Endothelial cell of umbilical vein (primary cell): ENCODE results near the gene NDUFS8. TPM values are rescaled to one million over a fixed set of nuclear protein-coding genes. Genes with fewer than 3 reads are reported as not detected.

Source experiments
- BruUV-seq: library from RNA; stranded (reverse); fragments of 400-500 nt; replicated peaks from 2 replicates; lab custom pipeline; 2021; lab: Mats Ljungman, UMichigan
- CTCF ChIA-PET: fragments of 300-600, 350-600 bp; sonication (Branson Sonifier 250); formaldehyde crosslinking; loops from one replicate; lab custom pipeline; 2021; ENCODE audit warnings: antibody characterized with exemption, inconsistent platforms; lab: Charles Lee
- POLR2A ChIA-PET: fragments of 300-600, 350-600 bp; sonication (Branson Sonifier 250); formaldehyde crosslinking; loops from one replicate; lab custom pipeline; 2021; ENCODE audit warnings: antibody characterized with exemption, inconsistent platforms; lab: Charles Lee
- DNase-seq: peaks from one replicate; pipeline ENCODE4 v3.0.0-alpha.2; 2011; ENCODE audit warnings: low read depth, low spot score
- FAIRE-seq: peaks from 2 replicates; lab custom pipeline; 2011; peaks lifted over from hg19 to GRCh38; lab: Jason Lieb, UNC
- H2AFZ ChIP-seq: 2 replicates; pipeline ENCODE4 v1.6.0; 2012; ENCODE audit warnings: low read depth, low read length, control low read depth, inconsistent platforms
- H3K27ac ChIP-seq: 2 replicates; pipeline ENCODE4 v1.5.1; 2011; ENCODE audit warnings: low read depth, mild to moderate bottlenecking, control low read depth, low read length, moderate library complexity; ENCODE audit not compliant: insufficient read depth
- H3K27me3 ChIP-seq, 2 experiments: 2 replicates each; pipeline versions ENCODE4 v1.6.0 to v1.6.1; 2011; ENCODE audit warnings: low read length in 2 of 2, mixed read lengths in 1 of 2; ENCODE audit not compliant: control insufficient read depth in 2 of 2, insufficient read depth in 2 of 2
- H3K36me3 ChIP-seq, 2 experiments: 2 replicates in 1 of 2; 3 replicates in 1 of 2; pipeline ENCODE4 v1.5.1; 2011; ENCODE audit warnings: low read length in 2 of 2, mild to moderate bottlenecking in 1 of 2, moderate library complexity in 1 of 2; ENCODE audit not compliant: control insufficient read depth in 2 of 2, insufficient read depth in 2 of 2; ENCODE audit errors: extremely low read depth in 1 of 2
- H3K4me1 ChIP-seq: 3 replicates; pipeline ENCODE4 v1.5.1; 2011; ENCODE audit warnings: mild to moderate bottlenecking, low read length; ENCODE audit not compliant: control insufficient read depth, insufficient read depth; ENCODE audit errors: extremely low read depth
- H3K4me2 ChIP-seq: 2 replicates; pipeline ENCODE4 v1.6.1; 2011; ENCODE audit warnings: low read length, control low read depth, mixed read lengths; ENCODE audit not compliant: insufficient read depth
- H3K4me3 ChIP-seq, 3 experiments: fragments of 200-600 bp in 1 of 3; sonication (generic), shearing (Covaris generic) in 1 of 3; replicated peaks in 1 of 3; 2 replicates each; pipeline ENCODE4 v1.5.1; 2011 to 2016; ENCODE audit warnings: control low read depth in 3 of 3, low read length in 3 of 3, mild to moderate bottlenecking in 2 of 3, inconsistent platforms in 1 of 3, low read depth in 1 of 3, moderate library complexity in 1 of 3; ENCODE audit not compliant: insufficient read depth in 1 of 3
- H3K79me2 ChIP-seq: 2 replicates; pipeline ENCODE4 v1.6.0; 2012; ENCODE audit warnings: low read length, inconsistent platforms; ENCODE audit not compliant: control insufficient read depth, insufficient read depth
- H3K9ac ChIP-seq: replicated peaks from 2 replicates; pipeline ENCODE3; 2011; ENCODE audit warnings: low read length, control low read depth; ENCODE audit not compliant: insufficient read depth; ENCODE audit errors: extremely low read depth
- H3K9me1 ChIP-seq: replicated peaks from 3 replicates; pipeline ENCODE4 v1.6.0; 2011; ENCODE audit warnings: mild to moderate bottlenecking, low read length; ENCODE audit not compliant: control insufficient read depth, insufficient read depth; ENCODE audit errors: extremely low read depth
- H3K9me3 ChIP-seq: replicated peaks from 2 replicates; pipeline ENCODE4 v1.5.1; 2012; ENCODE audit warnings: low read length, inconsistent platforms; ENCODE audit not compliant: control insufficient read depth, insufficient read depth
- H4K20me1 ChIP-seq: replicated peaks from 2 replicates; pipeline ENCODE3; 2011; ENCODE audit warnings: mild to moderate bottlenecking, low read length; ENCODE audit not compliant: control insufficient read depth, insufficient read depth; ENCODE audit errors: extremely low read depth
- FOS ChIP-seq: IDR thresholded peaks from 2 replicates; pipeline ENCODE4 v1.6.1; 2011; ENCODE audit warnings: mild to moderate bottlenecking, low read length, moderate library complexity, borderline replicate concordance; ENCODE audit not compliant: insufficient read depth
- POLR2AphosphoS5 ChIP-seq: IDR thresholded peaks from 2 replicates; pipeline ENCODE4 v1.6.1; 2012; ENCODE audit warnings: low read depth, mild to moderate bottlenecking, control low read depth, low read length, moderate library complexity; ENCODE audit not compliant: insufficient read depth
- dilution Hi-C: fragments of 300-500 bp; cut with MboI; formaldehyde crosslinking; loops from one replicate; pipeline ENCODE4 v1.15.0; 2019; ENCODE audit warnings: low sequenced_read_pairs; ENCODE audit not compliant: extremely low pct_ligation_motif_present
- intact Hi-C: fragments of 100-400 bp; cut with micrococcal nuclease; formaldehyde crosslinking; loops from one replicate; pipeline ENCODE4 v1.10.0; 2022
- polyA plus RNA-seq, 4 experiments: library from polyadenylated mRNA; depleted of rRNA in 3 of 4; stranded (reverse) in 3 of 4; unstranded in 1 of 4; fragments of >200 nt; gene quantifications; 2 replicates each; pipeline versions ENCODE4 v1.2.1 to v1.2.3, GENCODE V29; 2011 to 2012; ENCODE audit warnings: missing spikeins in 1 of 4
- total RNA-seq: library from RNA; stranded (reverse); gene quantifications from 2 replicates; pipeline ENCODE4 v1.2.3, GENCODE V29; 2021
- TF ChIP-seq, protein P1 (sequence below): IDR thresholded peaks from 2 replicates; pipeline ENCODE4 v1.6.1; 2011; ENCODE audit not compliant: insufficient read depth, insufficient read length
- TF ChIP-seq, protein P2 (sequence below), 2 donors: IDR thresholded peaks; 1 replicate in 1 of 2; 2 replicates in 1 of 2; pipeline ENCODE4 v1.5.1; 2011; ENCODE audit warnings: low read length in 2 of 2, mild to moderate bottlenecking in 2 of 2, moderate library complexity in 2 of 2, control low read depth in 1 of 2, inconsistent platforms in 1 of 2, low read depth in 1 of 2; ENCODE audit not compliant: insufficient read depth in 1 of 2; ENCODE audit errors: extremely low read depth in 1 of 2

Gene NDUFS8
- total and polyA plus RNA-seq, 2 donors (not counting 3 experiments of a cell fraction or from before 2014, with no cell fraction given) = 166 to 170 TPM

DNA sequence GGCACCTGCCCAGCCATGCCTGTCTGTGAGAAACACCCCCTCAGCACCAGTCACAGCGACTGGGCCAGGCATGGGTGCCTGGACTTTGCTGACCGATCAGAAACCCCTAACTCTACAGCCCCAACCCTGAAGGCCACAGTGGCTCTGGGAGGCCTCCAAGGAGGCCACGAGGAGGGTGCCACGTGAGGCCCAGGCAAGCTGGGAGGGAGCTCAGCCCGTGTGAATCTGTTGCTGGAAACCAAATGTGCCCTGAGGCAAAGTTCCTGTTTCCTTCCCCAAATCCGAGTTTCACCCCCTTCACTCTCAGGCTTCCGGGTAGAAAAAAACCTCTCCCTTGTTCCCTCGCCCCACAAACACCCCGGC, 27.9 kb upstream of the NDUFS8 start:
- H3K27ac ChIP-seq = no peak overlapping the region
- BruUV-seq = no TSS peak
- no peaks in the 10 kb centered on the region for H3K9me3 ChIP-seq
- H3K9ac ChIP-seq = no peak overlapping the region
- ChIA-PET POLR2A (no interaction called here), CTCF (no interaction called here)
- H4K20me1 ChIP-seq = no peaks in the 10 kb centered on the region
- no peak overlapping the region for H3K4me3 ChIP-seq
- intact Hi-C loops (no loop called here), dilution Hi-C loops (no loop called here)
- H3K79me2 ChIP-seq = no peaks in the 10 kb centered on the region
- H3K27me3 ChIP-seq = no peaks in the 10 kb centered on the region
- TF ChIP-seq, protein P1, sequence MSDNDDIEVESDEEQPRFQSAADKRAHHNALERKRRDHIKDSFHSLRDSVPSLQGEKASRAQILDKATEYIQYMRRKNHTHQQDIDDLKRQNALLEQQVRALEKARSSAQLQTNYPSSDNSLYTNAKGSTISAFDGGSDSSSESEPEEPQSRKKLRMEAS = no peak
- TF ChIP-seq, protein P2, sequence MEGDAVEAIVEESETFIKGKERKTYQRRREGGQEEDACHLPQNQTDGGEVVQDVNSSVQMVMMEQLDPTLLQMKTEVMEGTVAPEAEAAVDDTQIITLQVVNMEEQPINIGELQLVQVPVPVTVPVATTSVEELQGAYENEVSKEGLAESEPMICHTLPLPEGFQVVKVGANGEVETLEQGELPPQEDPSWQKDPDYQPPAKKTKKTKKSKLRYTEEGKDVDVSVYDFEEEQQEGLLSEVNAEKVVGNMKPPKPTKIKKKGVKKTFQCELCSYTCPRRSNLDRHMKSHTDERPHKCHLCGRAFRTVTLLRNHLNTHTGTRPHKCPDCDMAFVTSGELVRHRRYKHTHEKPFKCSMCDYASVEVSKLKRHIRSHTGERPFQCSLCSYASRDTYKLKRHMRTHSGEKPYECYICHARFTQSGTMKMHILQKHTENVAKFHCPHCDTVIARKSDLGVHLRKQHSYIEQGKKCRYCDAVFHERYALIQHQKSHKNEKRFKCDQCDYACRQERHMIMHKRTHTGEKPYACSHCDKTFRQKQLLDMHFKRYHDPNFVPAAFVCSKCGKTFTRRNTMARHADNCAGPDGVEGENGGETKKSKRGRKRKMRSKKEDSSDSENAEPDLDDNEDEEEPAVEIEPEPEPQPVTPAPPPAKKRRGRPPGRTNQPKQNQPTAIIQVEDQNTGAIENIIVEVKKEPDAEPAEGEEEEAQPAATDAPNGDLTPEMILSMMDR (IDR thresholded peaks at IDR 0.05; ENCODE audit: extremely low read depth in 1 of 2, insufficient read depth in 1 of 2, low read depth in 1 of 2, low read length in 2 of 2) = no peak
- no peak for TF ChIP-seq POLR2AphosphoS5
- TF ChIP-seq FOS = no peak
- H3K9me1 ChIP-seq = no peaks in the 10 kb centered on the region
- no peak for DNase-seq
- H3K4me1 ChIP-seq = peaks cover 3% of the 10 kb centered on the region
- no peak overlapping the region for H2AFZ ChIP-seq
- H3K4me2 ChIP-seq = no peak overlapping the region
- FAIRE-seq = no peak
- no peaks in the 10 kb centered on the region for H3K36me3 ChIP-seq
